T-helper 22 cell (primary cell): ENCODE measurements around the gene CD300LG.
"Not testable (repeated sequence)": the region's sequence is repeated elsewhere in the genome, so short reads cannot be mapped to it uniquely, and the experiment has no call there.

Experiments
- DNase-seq: peaks from one replicate; pipeline ENCODE4 v3.0.0-alpha.2; 2020; ENCODE audit warnings: low read depth

CD300LG gene

DNA sequence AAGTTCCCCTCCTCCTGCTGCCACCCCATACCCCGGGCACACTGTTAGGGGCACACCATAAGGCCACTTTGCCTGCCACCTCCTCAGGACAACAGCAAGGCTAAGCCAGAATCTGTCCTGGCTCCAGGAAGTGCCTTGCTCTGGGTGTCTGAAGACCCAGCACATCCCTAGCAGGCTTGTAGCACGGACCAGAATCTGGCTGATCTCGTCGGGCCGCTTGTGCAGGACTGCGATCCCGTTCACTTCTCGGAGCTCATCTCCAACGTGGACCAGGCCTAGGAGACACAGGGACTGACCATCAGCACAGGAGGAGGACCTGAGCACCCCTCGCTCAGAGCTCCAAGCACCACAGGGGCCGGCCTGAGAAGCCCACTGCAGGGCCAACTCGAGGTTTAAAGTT, 21.4 kb upstream of the CD300LG start:
- DNase-seq: no peak

DNA sequence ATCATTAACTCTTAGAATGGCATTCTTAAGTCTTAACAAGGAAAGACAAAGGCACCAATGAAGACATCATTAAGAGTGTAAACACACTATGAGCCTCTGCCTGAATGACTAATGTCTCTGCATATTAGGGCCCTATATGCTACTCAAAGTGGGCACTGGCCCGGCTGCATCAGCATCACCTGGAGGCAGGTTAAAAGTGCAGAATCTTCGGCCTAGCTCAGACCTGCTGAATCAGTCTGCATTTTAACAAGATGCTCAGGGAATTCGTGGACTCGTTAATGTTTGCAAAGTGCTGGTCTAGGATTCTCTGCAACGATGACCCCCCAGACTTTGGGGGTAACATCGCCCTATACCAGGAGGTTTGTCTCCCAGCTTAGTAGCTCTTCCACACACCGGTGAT, 20.8 kb upstream of the CD300LG start:
- DNase-seq: no peak

GRCh38 chr17:43827596-43827995, 19.4 kb upstream of the CD300LG start:
- DNase-seq: no peak

DNA sequence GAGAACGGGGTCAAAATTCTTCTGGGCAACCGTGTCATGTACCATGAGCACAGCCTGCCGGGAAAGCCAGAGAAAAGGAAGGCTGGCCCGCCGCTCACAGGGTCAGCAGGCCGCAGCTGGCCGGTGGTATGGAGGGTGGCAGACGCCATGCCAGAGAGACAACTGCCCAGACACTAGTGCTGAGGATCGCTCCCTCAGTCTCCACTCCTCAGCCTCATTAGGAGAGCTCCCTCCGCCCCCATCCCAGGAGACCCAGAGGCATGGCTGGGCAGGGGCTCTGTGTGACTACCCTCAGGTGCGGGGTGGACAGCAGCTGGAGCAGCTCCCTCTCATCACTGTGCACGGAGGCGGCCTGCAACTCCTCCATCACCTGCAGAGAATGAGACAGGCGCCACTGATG, 17.2 kb upstream of the CD300LG start:
- no peak for DNase-seq

DNA sequence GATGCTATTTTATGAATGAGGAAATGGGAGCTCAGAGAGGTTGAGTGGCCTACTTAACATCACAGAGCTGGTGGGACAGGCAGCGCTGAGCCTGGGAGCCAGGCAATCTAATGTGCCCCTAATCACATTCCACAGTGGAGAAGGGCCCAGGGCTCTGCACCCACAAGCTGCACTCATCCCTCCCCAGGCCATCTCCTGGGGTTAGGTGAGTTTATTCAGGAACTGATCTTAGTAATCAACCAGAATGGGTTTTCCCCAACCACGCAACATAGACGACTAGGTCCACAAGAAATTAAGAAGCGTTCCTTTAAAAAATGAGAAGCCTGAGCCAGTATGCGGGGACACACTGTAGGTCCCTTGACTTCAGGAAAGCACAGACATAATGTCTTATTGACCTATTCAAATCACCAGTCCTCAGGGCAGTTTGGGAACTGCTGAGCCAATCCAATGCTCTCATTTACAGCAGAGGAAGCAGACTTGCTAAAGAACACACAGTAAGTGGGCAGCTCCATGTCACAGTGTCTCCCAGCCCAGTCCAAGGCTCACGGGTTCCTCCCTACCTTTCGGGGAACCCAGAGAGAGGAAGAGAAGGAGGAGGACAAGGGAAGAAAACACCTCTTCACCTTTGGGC, 16.4 kb upstream of the CD300LG start:
- DNase-seq: no peak

DNA sequence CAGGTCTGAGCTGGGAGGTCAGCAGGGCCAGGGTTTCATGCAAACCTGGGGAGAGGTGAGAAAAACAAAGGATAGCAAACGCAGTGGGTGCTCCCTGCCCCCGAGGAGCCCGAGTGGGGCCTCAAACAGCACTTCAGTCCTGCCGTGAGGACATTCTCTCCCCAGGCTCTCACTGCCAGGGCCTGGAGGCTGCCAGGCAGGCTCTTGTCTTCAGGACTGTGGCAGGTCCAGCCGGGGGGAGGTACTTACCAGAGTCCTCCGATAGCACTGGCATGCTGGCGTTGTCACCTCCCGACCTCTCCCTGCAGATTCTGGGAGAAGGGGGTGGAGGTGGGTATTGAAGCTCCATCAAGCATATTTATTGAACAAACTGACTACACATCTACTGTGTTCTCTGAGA, 15.3 kb upstream of the CD300LG start:
- no peak for DNase-seq

DNA sequence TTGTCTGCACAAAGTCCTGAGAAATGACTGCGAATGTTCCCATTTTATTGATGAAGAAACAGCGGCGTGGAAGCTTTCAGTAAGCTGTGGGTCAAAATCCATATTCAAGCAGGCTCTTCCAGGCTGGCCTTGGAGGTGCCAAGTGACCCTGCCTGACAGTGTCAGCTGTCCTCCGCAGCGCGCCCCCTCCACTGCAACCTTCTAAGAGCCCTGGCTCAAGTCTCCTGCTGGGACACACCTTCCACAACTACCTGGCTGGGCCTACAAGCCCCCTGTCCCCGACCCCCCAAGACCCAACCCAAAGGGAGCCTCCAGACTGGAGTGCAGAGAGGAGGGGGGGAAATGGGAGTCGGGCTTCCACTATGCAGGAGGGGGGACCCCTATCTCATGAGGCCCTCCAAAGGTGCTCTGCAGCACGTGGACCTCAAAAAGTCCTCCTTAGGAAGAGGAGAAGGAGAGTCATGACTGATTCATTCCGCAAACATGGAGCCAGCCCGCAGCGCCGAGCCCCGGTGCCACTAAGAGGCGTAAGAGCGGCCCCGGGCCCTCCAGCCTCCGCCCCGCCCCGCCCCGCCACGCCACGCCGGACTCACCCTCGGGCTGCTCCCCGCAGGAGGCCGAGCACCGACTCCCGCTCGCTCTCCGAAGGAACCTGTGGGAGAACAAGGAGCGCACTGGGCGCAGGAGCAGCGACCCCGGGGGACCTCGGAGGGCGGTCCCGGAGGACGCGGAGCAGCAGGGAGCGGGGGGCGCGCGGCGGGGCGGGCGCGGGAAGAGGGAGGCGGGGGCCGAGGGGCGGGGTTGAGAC, 14.6 kb upstream of the CD300LG start:
- no peak for DNase-seq

GRCh38 chr17:43832976-43833829, 13.8 kb upstream of the CD300LG start, which contains the start of gene MPP3:
Gene MPP3, minus strand, starts transcription at chr17:43833146. Its CDS starts 1,240 bp downstream, at chr17:43831906.
- peak; percentile 39 for DNase-seq

- no peak for DNase-seq
These were observed 12.9 kb upstream of the CD300LG start for GRCh38 chr17:43834106-43834505.

DNA sequence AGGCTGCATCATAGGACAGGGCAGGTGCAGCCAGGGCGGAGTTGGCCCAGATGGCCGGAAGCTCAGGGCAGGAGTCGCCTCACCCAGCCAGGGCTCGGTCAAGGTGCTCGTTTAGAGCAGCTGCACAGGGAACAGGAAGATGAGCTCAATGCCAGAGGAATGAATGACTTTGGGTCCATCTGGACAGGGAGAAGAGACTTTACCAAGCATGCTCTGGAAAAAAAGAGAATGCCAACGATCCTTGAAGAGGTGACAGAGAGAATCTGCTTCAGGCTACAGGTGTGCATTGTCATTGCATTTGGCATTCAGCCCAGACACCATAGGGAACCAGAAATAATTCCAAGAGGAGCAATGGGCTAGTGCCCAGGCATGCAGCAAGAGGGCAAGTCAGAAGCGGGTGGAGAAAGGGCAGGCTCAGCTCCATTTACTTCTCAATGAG, 7.3 kb upstream of the CD300LG start:
- no peak for DNase-seq

GRCh38 chr17:43840814-43841213, 6.2 kb upstream of the CD300LG start:
- no peak for DNase-seq

DNA sequence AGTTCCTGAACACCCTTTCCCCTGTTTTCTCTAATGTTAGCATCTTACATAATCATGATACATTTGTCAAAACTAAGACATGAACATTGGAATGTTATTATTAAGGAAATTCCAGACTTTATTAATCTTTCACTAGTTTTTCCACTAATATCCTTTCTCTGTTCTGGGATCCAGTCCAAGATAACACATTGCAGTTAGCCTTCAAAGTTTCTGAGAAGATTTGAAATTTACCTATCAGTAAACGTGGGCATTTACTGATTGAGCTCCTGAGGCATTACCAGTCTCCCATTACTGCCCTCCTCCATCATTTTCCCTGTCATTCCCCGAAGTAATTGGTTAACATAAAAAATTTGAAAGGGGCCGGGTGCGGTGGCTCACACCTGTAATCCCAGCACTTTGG, 5.7 kb upstream of the CD300LG start:
- DNase-seq: no peak

GRCh38 chr17:43842091-43842974, 4.6 kb upstream of the CD300LG start:
- not testable (repeated sequence) for DNase-seq

DNA sequence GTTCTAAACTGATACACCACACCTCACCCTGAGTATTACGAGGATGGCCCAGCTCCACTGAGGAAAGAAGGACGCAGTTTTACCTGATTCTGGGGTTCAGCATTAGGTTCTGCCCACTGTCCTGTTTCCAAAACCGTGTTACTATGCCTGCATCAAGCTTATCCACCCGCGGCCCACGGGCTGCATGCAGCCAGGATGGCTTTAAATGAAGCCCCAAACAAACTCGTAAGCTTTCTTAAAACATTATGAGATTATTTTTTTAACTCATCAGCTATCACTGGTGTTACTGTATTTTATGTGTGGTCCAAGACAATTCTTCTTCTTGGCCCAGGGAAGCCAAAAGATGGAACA, 4.0 kb upstream of the CD300LG start:
- no peak for DNase-seq

DNA sequence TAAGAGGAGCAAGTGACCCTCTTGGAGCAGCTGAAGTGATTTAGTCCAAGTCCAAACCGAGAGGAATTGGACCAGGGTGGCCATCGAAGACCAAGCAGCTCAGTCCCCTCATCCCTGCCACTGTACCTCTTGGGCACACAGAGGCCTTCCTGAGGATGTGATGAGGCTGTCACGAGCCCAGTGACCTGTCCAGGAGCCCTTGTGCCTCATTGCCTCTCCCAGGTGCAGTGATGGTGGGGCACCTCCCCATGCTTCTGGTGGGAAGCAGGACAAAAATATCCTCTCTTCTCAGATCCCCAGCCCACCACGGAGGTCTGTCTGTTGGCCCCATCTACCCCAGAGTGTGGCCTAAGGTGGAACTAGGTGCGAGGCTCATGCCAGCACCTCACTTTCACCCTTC, 2.7 kb upstream of the CD300LG start:
- no peak for DNase-seq

GRCh38 chr17:43845766-43846165, 1.2 kb upstream of the CD300LG start:
- no peak for DNase-seq

- peak; percentile 21 for DNase-seq
These were observed 709 bp upstream of the CD300LG start for GRCh38 chr17:43846221-43846712.

- DNase-seq: no peak
These were observed 1.6 kb downstream of the CD300LG start for GRCh38 chr17:43848601-43849000.

GRCh38 chr17:43849116-43849515, 2.1 kb downstream of the CD300LG start:
- no peak for DNase-seq

DNA sequence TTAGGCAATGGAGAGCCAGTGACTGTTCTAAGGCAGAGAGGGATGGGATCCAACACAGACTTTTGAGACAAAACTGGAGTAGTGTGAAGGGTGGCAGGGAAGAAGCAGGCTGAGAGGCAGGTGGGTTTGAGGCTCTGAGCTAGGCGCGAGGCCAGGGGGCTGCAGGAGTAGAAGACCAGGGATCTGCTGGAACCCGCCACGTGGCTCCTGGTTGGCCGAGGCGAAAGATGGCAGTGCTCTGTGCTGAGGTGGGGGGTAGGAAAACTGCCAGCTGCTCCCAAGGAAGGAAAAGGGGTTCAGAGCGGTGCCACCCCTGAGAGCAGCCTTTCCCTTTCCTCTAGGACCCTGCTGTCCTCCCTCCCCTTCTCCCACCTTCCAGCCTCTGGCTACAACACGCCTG, 5.6 kb downstream of the CD300LG start:
- no peak for DNase-seq

DNA sequence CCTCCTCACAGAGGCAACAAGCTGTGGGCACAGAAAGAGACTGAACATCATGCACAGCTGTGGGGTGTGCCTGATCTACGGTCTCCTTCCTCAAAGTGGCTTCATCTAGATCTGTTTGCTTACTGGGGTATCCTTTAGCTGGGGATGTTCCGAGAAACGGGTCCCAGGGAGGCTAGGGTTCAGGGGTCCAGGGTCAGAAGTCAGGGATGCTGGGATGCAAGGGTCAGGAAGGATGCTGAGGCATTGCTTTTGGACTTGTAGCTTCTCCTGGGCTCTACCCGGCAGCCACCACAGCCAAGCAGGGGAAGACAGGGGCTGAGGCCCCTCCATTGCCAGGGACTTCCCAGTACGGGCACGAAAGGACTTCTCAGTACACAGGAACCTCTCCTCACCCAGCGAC, 6.6 kb downstream of the CD300LG start:
- no peak for DNase-seq

- DNase-seq: no peak
These were observed 7.5 kb downstream of the CD300LG start for GRCh38 chr17:43854498-43854897.
